GM19239 (cell line): ENCODE measurements around the gene XPOT.
A peak's percentile ranks its signal among the peaks of the same experiment; 100 is the strongest.

Experiments used
- DNase-seq: peaks from one replicate; pipeline ENCODE4 v3.0.0; 2011; ENCODE audit warnings: low spot score; ENCODE audit not compliant: insufficient read length
- FAIRE-seq: peaks from 2 replicates; lab custom pipeline; 2011; peaks lifted over from hg19 to GRCh38; lab: Jason Lieb, UNC

XPOT gene

DNA sequence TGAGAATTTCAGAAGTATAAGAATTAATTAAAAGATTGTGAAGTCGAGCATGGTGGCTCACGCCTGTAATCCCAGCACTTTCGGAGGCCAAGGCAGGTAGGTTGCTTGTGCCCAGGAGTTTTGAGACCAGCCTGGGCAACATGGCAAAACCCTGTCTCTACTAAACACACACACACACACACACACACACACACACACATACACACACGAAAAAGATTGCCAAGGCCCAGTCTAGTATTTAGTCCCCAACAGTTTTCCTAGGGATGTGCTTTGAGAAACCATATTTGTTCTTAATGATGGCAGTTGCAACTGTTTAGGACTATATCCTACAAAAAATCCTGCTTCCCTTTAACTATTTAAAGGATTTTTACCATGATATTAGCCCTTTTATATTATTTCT, 53.7 kb downstream of the XPOT start:
- DNase-seq (no peak), FAIRE-seq (no peak)

DNA sequence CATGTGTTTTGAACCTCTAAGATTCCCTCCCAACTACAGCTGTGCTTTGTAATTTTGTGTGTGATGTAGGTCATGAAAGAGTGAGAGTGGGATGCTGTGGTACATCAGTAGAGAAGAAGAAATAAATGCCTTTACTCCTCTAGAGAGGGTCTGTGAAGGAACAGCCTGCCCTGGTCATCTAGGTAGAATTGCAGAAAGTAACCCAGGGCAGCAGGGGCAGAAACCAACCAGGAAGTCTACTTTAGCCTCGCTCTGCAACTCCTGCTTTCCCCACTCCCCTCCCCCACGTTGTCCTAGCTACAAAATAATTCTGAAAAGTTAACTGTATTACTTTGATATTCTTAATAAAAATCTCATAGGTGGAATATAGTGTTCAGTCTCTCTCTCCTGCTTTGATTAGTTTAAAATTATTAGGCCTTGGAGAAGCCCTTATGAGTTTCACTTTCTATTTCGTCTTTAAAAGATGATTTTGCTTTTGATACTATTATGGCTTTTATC, 55.3 kb downstream of the XPOT start:
- FAIRE-seq (peak; percentile 79), DNase-seq (no peak)

DNA sequence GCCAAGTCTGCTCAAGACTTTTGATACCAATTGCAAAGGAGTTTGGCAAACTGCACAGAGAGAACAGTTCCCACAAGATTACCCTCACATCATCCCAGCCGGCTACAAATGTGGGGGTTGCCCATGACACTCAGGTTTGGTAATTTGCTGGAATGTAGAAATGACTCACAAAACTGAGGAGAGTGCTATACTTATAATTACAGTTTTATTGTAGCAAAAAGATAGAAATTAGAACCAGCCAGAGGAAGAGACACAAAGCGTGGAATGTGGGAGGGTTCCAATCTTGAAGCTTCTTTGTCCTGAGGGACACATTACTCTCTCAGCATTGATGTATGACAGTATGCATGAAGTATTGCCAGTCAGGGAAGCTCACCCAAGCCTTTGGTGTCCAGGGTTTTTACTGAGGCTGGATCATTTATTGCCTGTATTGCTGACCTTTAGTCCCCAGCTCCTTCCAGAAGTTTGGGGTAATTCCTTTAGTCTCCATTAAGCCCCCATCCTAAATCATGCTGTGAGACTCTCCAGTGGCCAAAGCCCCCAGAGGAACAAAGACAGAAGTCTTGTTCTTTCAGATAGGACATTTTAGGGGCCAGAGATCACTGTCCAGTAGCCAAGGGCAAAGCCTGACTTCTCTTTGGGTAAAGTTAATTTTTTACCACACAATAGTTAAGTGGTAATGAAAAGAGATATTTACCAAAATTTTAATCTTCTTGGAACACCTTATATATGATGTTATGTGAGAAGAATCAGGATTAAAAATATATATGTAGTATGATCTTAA, 57.6 kb downstream of the XPOT start:
- DNase-seq (no peak), FAIRE-seq (no peak)

DNA sequence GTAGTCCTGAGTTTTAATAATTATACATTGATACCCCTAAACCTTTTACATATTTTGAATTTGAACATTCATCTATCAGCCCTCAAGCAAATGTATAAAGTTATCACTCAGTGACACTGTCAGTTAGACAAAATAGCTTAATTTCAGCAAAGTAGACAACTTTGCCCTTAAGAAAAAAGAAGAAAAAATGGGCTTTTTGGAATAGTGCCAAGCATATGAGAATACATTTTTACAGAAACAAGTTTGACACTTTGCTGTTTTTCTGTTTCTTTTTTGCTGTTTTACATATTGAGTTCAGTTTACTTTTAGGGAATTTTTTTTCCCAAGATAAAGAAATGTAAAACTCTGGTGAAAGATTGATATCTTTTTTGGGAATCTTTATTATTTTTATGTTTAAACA, 62.0 kb downstream of the XPOT start:
- no peak for FAIRE-seq

DNA sequence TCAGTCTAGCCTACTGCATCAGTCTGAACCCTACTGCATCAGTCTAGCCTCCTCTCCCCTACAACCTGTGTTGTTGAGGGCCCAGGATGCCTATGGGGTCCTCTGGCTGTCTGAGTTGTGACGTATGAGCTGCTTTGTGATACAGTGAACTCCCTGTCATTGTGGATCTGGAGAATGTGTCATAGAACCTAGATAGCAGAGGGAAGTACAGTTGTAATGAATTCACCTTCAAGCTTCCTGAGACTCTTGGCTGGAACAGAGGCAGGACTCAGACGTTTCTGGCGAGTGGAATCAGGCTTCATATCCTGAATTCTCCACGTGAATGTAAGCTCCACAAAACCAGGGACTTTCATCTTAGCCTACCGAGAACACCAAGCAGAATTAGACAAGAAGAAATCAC, 64.8 kb downstream of the XPOT start:
- FAIRE-seq (no peak), DNase-seq (no peak)

More for the DNA sequence above, 62.0 kb downstream of the XPOT start:
- no peak for DNase-seq

DNA sequence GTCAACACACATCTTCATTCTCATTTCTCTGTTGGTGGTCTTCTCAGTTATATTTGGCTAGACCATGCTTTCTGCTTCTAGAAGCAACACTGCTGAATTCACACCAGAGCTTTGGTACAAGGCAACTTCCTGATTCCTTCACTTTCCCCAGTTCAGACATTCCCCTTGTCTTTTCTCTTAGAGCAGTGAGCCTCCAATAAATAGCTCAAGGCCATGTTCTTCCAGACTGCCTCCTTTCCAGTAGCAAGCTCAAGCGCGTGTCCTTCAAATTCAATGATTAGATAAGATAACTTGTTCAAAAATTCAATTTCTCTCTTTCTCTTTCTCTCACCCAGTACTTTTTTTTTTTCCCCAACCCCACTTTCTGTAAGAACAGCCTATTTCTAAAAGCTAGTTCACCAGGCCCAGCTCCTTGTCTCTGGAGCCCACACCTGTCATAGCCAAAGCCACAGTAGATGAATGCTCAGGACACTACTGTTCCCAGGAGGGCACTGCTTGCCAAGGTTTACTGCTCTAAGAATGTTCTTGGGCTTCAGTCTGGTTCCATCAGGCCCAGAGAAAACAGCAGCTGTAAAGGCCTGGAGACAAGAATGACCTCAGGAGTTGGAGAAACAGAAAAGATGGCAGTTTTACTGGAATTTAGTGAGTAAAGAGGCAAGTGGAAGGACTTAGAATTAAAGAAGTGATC, 65.4 kb downstream of the XPOT start:
- no peak for DNase-seq
- FAIRE-seq = no peak

DNA sequence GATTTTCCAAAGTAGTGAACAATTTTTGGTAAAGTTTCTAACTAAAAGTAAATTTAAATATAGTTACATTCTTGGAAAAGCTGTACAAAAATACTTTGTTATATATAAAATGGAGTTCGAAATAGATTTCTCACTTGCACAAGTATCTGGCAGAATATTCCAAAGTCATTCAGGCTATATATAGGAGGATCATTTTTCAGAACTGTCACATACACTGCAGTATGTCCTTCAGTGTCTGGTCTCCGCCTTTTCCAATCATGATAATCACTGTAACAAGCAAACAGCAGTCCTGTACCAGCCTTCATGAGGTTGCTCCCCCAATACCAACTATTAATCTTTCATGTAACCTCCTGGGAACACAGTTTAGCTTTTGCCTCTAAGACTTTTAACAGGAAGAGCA, 66.3 kb downstream of the XPOT start:
- FAIRE-seq (no peak), DNase-seq (no peak)

DNA sequence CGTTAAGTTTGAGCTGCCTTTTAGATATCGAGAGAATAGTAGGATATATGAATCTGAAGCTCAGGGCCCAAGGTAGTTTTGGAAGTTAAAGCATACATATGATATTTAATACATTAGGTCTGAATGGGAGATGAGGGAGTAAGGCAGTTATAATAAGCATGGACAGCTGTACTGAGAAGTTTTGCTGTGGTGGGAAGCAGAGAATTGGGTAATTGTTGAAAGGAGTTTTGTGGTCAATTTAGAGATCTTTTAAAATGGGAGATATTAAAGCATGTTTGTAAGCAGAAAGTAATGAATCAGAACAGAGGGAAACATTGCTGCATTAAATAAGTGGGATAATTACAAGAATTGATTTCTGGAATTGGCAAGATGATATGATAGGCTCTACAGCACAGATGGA, 69.0 kb downstream of the XPOT start:
- DNase-seq (no peak), FAIRE-seq (no peak)

DNA sequence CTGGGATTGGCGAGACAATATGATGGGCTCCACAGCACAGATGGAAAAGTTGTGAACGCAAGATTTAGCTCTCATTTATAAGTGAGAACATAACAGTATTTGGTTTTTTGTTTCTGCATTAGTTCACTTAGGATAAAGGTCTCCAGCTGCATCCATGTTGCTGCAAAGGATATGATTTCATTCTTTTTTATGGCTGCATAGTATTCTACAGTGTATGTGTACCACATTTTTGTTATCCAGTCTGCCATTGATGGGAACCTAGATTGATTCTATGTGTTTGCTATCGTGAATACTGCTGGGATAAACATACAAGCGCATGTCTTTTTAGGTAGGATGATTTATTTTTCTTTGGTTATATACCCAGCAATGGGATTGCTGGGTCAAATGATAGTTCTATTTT, 71.3 kb downstream of the XPOT start:
- FAIRE-seq = no peak
- no peak for DNase-seq

DNA sequence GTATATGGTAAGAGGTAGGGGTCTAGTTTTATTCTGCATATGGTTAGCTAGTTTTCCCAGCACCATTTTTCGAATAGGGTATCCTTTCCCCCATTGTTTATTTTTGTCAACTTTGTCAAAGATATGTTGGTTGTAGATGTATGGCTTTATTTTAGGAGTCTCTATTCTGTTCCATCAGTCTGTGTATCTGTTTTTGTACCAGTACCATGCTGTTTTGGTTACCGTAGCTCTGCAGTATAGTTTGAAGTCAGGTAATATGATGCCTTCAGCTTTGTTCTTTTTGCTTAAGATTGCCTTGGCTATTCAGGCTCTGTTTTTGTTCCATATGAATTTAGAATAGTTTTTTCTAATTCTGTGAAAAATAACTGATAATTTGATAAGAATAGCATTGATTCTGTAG, 72.7 kb downstream of the XPOT start:
- DNase-seq (no peak), FAIRE-seq (no peak)

DNA sequence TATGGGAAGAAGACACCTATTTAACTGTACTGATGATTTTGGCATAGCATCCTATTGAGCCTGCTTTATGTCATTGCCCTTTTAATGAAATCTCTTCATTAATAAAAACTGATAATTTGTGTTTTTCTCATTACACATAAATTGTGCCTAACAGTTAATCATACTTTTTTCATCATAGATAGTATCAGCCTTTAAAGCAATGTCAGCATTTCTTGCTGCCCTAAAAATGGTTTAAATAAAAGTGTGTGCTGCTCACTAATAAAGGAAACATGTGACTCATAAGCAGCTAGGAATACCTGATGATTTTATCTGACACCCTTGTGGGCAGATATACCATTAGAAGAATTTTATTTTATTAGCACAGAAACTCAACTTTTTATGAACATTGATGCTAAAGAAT, 74.5 kb downstream of the XPOT start:
- DNase-seq = no peak
- no peak for FAIRE-seq

DNA sequence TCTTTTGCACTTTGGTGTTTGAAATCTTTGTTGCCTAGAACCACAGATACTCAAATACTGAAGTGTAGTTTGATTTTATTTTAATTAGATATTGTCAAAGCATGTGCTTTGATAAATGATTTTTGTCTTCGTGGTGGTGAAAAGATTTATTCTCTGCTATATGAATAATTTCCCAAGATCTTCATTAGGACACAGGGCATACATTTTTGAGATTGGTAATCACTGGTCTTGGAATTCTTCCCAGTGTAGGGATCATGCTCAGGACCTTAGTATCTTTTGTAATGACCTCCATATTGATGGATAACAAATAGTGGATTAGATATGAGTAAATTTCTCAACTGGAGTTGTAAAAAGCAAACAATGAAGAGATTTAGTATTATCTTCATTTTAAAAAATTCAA, 76.0 kb downstream of the XPOT start:
- DNase-seq = no peak
- no peak for FAIRE-seq

DNA sequence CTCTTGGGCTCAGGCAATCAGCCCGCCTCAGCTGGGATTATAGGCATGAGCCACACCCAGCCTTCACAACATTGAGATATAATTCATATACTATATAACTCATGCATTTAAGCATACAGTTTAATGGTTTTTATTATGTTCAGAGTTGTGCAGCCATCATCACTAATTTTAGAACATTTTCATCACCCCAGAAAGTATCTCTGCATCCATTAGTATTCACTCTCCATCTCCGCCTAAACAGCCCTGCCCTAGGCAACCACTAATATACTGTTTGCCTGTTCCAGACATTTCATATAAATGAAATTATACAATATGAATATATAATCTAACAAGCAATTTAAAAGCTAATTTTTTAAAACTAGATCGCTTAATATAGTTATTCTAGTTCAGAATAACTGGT, 82.5 kb downstream of the XPOT start:
- no peak for FAIRE-seq

DNA sequence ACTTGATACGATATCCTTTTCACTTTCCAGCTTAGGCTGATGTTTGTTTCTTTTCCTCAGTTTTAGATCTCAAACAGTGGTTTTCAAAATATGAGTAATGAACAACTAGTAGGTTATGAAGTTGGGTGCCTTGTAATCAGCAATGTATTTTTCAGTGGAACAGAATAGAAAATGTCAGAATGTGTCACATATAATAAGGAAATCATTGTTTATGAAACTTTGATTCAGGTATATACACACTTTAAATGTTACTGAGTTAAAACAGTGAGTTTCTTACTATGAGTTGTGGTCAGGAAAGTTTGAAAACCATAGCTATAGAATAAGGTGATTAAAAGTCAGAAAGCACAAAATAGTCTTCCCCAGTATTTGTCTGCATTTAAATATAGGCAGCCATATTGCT, 87.5 kb downstream of the XPOT start:
- DNase-seq (no peak), FAIRE-seq (no peak)

More for the DNA sequence above, 82.5 kb downstream of the XPOT start:
- no peak for DNase-seq

DNA sequence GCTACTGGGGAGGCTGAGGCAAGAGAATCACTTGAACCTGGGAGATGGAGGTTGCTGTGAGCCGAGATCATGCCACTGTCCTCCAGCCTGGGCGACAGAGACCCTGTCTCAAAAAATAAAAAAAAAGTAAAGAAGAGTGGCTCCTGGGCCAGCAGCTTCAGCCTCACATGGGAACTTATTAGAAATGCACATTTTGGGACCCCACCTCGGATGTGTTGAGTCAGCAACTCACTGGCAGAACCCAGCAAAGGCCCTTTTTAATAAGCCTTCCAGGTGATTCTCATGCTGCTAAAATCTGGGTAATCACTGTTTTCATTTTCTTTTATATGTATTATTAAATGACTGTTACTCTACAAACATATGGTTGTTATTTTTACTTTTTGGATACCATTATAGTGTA, 89.3 kb downstream of the XPOT start:
- FAIRE-seq = no peak
- no peak for DNase-seq

DNA sequence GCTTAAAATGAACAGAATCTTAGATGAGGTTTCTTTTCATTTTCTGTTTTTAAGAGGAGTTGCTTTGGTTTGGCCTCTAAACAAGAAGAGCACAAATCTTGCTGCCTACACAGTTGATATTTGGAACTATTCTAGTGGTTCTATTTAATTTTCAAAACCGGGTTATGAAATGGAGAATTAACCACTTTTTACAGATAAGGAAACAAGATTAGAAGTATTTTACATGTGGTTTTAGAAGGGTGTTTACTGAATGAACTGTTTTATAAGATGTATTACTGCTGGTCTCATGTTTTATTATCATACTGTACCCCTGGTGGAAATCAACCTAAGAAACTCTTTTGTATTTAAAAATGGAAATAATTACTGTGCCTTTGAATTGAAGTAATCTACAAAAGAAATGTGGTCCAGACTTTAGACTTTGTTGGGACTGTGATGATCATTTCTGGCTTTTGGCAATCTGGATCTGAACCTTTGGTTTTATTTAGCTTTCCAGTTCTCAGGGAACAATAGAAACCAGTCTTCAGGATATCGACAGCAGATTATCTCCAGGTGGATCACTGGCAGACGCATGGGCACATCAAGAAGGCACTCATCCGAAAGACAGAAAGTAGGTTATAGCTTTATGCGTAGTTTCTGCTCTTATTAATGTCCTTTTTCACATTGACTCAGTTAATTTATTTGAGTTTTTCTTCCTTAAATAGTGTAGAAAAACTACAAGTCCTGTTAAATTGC, 91.0 kb downstream of the XPOT start:
- no peak for DNase-seq
- no peak for FAIRE-seq

DNA sequence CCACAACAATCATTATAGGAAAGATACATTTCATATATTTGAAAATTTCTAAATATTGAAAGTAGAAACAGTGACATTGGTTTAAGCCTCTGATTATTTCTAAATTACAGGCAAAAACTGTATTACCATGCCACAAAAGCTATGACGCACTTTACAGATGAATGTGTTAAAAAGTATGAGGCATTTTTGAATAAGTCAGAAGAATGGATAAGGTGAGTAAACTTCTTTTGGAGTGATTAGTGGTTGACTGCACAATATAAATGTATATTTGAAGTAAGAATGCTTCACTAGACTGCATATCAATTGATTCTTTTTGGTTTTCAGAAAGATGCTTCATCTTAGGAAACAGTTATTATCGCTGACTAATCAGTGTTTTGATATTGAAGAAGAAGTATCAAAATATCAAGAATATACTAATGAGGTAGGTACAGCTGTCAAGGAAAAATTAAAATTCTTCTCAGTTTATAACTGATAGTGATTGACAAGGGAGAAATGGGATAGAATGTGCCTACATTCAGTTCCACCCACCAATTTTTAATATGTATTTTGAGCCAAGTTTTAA, 92.7 kb downstream of the XPOT start:
- no peak for FAIRE-seq

DNA sequence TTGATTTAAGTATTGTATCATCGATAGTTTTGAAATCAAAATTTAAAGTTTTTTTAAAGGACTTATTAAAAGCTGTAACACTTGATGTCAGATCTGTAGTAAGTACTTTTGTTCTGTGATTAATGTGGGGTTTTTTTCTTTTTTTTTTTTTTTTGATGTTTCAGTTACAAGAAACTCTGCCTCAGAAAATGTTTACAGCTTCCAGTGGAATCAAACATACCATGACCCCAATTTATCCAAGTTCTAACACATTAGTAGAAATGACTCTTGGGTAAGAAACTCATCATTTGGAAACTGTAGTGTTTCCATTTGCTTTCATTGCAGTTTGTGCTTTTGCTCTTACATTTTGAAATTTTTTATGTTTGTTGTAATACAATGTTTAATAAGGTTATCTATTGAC, 93.3 kb downstream of the XPOT start:
- FAIRE-seq = no peak

More for the DNA sequence above, 92.7 kb downstream of the XPOT start:
- no peak for DNase-seq

DNA sequence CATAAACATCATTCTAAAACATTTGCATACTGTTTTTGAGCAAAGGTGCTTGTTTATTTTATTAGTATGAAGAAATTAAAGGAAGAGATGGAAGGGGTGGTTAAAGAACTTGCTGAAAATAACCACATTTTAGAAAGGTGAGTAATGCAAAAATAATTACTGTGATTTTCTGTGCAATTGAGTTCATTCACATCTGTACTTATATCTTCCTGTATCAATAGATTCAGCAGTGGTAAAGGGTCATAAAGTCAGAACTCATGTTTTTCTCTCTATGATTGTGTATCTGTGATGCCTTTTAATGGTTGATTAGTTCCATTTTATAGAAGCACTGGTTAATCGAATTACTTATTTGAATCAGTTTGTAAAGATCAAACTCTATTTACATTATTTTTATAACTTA, 93.7 kb downstream of the XPOT start:
- no peak for FAIRE-seq
- no peak for DNase-seq

More for the DNA sequence above, 93.3 kb downstream of the XPOT start:
- DNase-seq = no peak

DNA sequence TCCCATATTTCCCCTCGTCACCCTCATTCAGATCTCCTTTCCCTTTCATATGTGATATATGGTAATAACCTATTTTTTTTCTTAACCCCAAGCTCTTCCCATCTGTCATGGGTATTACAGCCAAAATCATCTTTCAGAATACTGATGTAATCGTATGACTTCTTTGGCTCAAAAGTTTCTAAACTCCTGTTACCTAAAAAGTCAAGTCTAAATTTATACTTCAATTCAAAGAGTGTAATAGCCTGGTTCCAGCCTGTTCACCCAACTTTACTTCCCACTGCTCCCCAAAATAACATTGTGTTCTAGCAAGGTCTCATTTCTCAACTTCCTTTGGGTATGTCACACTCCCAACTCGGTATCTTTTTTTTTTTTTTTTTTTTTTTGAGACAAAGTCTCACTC, 96.2 kb downstream of the XPOT start:
- FAIRE-seq (no peak), DNase-seq (no peak)
